Fibroblast of skin of back (primary cell): ENCODE results near the gene FRY.

Experiments used
- DNase-seq: peaks from one replicate; pipeline ENCODE4 v3.0.0-alpha.2; 2013

The FRY gene

DNA sequence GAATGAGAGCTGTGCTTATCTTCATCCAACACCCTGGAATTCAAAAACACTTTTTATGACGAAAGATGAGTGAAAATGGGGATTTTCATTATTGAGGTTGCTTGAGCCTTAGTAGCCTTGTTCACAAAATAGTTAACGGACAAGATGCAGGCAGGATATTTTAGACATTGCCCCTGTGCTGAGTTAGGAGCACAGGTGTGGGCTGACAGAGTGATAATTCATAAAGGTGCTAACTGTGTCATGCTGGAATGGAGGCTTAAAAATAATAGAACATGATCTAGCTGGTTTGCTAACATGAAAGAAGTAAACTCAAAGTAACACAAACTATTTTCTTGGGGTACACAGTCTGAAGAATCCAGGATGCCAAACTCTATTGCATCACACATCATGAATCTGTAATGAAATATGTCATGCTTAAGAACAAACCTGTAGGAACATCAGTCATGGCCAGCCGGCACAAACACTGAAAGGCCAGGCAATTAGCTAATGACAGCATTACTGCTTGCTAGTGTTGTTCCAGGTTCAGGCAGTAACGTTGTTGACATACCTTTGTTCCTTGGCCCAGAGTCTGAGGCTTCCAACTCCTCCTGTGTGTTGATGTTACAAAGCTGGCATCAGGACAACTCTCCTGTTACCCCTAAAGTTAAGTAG is 55.3 kb downstream of the FRY start:
- DNase-seq, result no peak

DNA sequence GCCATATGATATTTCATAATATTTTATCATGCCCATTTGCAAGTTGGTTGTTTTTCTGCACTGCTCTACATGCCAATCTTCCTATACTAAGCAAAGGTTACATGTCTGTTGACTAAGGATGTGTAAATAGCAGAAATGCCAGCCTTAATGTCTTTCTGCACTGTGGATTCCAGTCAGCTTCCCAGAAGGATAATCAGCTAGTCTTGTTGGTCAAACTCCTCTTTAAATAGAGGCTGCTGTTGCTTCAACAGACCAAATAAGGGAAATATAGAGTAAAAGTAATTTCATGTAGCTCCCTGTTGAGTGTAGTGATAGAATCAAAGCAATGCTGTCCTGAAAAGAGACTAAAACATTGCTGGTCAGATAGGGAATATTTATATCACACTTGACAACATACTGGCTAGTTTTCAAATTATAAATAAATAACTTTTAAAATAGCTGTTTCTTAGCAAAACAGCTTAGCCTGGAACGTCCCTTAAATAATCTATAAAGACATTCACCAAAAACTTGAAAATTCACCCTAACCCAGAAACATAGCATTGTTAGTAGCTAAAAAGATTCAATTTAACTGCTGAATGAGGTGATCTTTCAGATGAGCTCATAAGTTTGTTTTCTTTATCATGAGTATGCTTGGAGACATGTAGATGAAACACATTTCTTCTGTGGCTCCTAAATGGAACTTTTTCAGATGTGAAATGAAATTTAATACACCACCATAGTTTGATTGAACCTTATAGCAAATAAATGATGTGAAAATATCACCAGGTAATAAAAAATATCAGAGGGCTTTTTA is 56.6 kb downstream of the FRY start:
- DNase-seq, result peak; percentile 25

DNA sequence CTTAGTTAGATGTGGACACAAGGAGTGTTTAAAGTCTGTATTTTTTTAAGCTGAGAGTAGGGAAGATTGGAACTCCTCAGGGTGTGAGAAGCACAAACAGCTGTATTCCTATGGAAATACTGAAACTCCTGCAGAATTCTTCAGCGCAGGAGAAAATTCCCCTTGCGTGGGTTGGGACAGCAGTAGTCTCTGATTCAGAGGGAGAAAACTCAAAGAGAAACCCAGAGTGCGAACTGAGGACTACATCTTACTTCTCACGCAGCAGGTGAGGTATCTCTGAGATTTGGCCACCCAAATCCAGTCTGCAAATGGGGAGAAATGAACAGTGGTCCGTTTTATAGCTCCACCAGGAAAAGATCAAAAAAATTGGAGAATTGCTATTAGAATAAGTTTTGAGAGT is 60.9 kb downstream of the FRY start:
- no peak for DNase-seq

DNA sequence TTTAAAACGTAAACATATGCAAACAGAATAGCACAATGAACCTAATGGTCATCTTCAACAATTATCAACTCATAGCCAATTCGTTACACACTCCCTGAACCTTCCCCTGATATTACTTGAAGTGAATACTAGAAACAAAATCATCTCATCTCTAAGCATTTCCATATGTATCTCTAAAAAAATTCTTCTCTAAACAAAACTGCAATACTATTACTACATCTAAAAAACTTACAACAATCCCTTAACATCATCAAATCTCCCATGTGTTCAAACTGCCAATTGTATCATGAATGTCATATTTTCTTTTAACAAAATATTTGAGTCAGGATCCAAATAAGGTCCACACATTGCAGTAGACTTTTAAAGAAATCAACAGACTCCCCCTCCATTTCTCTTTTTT is 61.4 kb downstream of the FRY start:
- no peak for DNase-seq

DNA sequence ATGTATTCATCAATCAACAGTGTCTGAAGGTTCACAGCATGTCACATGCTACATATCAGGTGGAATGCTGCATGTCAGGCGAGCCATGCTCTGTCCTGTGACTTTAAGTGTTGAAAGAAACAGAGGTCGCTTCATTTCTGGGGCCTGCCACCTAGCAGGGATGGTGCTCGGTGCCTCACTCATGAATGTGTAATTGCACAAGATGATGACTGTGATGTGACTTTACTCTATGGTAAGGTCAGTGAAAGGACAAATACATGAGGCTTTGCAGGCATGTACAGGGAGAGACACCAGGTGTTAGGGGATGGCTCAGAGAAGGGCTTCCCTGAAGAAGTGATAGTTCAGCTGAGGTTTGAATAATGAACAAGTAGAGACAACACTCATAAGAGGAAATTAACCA is 66.7 kb downstream of the FRY start:
- DNase-seq, result no peak

DNA sequence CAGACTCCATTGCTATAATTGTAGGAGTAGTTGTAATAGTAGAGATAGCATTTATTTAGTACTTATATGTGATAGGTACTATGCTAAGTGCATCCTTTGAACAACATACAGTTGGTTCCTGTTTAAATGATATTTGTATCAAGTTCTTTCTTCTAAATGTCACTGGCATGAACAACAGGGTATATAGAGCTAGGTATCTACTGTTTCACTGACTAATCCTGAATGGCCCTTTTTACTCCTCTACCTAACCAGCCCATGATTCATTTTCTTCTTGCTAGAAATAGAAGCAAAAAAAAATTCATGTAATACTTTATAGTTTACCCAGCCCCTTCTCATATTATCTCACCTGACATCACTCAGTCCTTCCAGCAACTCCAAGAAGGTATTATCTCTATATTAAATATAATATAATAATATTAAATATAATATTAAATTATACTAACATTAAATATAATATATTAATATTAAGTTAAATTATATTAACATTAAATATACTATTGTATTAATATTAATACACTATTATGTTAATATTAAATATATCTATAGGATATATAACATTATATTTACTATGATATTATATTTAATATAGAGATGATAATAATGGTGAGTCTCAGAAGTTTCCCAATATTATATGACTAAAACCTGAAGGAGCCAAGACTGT is 74.2 kb downstream of the FRY start:
- no peak for DNase-seq

DNA sequence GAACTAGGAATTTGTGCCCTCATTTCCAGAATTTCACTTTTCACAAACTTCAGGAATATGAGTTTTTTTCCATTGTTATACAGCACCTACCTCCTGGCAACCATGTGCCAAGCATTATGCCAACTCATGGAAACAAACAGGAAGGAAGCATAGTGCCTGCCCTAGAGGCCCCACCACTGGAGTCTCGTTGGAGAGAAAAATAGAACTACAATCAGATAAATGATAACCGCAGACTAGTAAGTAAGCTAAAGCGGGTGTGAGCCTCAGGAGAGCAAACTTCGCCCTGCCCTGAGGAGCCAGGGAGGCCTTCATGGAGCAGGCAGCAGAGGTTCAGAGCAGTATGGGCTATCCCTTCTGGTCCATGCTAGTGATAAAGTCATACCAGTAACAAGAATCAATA is 75.9 kb downstream of the FRY start:
- no peak for DNase-seq

DNA sequence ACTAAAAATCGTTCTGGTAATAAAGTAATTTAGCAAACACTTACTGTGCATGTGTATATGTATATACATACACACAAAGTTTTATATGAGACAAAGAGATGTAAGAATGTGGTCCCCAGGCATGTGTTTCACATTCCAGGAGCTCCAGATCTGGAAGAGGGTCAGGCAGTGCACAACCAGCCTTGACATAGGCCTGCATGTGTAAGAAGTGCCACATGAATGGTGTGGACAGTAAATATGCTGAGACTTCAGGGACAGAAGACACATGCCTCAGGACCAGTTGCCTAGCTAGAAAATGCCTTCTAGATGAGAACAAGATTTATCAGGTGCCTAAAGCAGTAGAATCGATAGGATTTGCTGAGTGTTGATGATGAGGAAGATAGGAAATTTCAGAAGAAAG is 76.4 kb downstream of the FRY start:
- DNase-seq, result no peak

DNA sequence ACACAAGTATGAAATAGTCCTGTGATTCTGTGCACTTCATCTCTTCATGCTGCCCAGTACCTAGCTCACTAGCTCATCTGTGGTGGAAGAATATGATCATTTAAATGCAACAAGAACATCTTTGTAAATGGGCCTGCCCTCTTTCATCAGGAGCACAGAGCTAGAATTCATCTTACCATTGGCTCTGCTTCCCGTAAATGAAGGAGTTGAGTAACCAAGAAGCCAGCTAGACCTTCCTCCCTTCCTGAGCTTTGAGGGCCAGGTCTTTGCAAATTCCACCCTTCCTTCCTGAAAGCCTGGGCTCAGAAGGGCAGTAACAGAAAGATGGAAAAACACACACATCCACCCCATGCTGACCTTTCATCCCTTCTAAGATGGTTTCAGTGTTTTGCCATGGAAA is 82.0 kb downstream of the FRY start:
- no peak for DNase-seq

DNA sequence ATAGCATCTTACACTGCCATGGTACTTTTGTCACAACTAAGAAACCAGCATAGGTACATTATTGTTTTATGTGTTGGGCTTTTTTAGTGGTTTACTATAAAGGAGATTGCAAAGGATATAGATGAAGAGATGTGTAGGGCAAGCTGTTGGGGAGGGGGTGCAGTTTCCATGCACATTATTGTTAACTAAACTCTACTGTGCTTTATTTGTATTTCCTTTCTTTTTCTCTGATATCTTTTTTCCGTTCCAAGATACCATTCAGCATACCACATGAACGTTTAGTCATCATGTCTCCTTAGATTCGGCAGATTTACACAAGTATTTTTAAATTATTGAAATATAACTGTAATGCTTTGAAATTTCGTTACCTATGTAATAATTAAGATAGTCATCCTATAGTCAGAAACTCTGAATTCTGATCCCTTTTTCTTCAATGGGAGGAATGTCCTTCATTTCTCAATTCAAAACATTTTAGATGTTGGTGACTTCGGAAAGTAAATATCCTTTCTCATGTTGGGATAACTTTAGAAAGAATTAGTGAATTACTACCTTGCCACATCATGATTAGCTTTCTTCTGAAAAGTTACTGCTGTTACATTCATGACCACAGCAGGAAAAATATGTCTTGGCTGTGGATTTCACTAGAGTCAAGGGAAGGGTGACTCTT is 82.8 kb downstream of the FRY start:
- no peak for DNase-seq

DNA sequence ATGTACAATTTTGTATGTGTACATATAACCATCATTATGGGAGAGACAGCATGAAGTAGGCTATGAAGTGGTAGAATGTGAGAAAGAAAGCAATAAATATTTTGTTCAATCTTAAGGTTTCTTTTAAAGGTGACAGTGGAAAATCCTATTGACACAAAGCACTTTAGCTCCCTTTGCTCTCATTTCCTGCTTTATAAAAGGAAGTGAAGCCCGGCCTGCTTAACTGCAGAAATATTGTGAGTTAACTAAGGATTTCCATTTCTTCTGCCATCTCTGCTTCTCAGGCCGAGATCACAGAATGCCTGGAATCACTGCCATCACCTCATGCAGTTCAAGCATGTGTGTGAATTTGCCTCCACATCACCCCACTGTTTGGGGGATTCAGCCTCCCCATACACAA is 83.5 kb downstream of the FRY start:
- no peak for DNase-seq

DNA sequence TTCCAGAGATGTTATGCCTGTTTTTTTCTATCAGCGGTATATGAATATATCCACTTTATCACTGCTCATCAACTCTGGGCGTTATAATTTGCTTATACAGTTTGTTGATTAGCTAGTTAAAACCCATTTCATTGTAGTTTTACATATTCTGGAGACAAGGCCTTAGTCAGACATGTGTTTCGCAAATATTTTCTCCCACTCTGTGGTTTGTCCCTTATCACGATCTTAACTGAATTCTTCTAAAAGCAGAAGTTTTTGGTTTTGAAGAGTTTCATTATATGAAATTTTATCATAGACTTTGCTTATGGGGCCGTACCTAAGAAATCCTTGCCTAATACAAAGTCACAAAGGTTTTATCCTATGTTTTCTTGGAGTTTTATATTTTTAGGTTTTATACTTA is 84.6 kb downstream of the FRY start:
- DNase-seq, result no peak

DNA sequence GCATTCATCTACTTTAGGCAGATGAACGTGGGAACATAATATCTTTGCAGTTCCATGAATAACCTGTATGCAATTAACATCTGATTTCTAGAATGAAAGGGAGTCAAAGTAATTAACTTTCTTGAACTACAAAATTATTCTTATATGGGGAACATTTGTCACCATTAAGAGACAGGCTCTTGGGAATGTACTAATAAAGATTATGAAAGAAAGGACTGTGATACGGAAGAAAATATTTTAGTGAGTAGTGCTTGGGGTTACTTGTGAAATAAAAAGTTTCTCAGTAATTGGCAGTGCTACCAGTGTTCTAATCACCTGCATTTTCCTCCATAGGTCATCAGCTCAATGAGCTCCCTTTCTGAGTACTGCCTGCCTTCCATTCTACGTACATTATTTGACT is 85.4 kb downstream of the FRY start:
- no peak for DNase-seq

DNA sequence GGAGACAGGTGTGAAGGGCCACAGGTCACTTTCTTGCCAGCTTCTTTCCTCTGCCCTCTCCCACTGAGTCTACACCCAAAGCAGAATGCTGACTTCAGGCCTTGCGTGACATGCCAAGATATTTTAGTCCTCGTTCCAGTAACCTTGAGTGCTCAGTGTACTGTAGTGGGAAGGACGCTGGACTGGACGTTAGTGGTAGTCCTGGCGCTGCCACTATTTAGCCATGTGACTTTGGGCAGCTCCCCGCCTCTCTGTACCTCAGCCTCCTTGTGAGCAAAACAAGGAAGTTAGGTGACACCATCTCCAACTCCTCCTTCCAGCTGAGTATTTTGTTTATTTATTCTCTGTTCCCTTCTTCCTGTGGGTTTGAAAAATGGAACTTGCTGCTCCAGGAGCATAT is 86.1 kb downstream of the FRY start:
- DNase-seq, result no peak

DNA sequence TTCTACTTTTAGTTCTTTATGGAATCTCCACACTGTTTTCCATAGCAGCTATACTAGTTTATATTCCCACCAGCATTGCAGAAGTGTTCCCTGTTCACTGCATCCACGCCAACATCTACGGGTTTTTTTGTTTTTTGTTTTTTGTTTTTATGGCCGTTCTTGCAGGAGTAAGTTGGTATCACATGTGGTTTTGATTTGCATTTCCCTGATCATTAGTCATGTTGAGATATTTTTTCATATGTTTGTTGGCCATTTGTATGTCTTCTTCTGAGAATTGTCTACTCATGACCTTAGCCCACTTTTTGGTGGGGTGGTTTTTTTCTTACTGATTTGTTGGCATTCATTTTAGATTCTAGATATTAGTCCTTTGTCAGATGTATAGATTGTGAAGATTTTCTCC is 89.7 kb downstream of the FRY start:
- DNase-seq, result no peak

DNA sequence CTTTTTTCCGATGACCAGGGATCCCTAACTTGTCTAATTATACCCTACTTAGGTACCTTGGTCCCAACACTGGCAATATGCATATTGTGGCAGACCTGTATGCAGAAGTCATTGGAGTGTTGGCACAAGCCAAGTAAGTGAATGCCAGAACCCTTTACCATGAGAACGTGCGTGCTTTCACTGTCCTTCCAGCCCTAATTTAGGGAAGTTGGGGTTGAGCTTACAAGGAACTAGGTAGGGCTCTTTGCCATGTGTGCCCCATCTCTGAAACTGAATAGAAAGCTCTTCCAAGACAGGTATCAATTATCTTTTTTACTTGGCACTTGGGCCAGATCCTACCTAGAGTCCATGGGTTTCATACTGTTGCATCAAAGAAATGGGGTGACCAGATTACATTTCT is 93.2 kb downstream of the FRY start:
- DNase-seq, result no peak

DNA sequence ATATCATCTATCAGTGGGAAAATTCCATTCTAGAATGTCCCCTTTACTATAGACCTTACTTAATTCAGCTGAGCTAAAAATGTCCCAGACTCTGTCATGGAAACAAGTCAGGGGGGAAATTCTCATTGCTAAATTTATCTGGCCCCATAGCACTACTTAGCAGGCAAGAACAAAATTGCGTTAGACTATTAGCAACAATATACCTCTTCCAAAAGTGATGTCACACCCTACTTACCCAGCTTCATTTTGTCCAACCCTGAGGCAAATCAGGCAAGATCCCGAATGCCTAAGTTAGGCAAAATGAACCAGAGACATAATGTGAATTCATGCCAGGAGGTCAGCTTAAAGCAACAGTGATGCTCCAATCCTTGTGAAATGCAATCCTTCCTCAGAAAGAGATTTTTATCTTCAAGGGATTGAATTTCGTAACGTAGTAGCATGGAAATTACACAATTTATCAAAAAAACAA is 93.7 kb downstream of the FRY start:
- DNase-seq, result peak; percentile 27

DNA sequence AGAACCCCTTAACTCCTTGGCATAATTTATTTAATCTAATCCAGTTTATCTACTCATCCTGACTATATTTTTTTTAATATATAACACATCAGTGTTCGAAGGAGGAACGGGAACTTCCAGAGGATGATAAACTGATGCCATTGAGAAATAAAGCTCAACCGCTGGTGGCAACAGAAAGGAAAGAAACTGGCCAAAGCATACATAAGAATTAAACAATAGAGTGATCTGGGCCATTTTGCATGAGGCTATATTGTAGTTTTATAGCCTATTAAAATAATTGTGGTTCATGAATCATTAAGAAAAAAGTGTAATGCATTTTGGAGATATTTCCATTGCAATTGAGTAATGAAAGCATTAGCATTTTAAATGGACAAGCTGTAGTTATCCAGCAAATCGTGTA is 94.2 kb downstream of the FRY start:
- DNase-seq, result no peak

DNA sequence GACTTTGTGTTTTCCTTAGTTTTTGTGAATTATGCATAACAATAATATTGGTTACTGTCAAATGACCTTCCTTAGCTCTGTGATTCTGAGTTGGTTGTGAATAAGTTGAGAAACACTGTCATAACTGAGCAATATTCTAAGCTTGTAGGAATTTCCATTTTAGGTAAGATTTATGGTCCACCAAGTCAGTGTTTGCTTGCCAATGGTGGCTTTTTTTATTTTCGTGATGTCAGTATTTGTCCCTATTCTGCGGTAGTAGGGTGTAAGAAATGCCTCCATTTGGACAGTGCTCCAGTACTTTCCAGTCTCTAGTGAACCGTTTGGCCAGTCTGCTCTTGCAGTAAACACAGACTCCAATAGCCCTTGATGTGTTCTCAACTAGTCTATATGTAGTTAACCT is 94.7 kb downstream of the FRY start:
- peak; percentile 68 for DNase-seq

DNA sequence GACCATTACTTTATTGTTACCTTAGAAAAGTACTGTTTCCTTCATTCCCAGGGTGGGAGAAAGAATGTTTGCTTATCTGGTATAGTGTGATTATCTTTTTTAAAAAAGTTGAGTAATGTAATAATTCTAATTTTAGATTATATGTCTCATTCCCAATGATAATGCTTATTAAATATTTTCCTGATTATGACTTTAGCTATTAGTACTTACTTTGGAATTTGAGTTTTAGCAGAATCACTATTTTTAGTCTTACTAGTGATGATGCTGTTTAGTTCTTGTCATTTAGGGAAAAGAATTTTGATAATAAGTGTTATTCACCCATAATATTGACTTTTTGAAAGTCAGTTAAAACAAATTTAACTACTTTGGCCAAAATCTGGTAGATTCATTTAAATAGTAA is 95.2 kb downstream of the FRY start:
- DNase-seq, result peak; percentile 70

DNA sequence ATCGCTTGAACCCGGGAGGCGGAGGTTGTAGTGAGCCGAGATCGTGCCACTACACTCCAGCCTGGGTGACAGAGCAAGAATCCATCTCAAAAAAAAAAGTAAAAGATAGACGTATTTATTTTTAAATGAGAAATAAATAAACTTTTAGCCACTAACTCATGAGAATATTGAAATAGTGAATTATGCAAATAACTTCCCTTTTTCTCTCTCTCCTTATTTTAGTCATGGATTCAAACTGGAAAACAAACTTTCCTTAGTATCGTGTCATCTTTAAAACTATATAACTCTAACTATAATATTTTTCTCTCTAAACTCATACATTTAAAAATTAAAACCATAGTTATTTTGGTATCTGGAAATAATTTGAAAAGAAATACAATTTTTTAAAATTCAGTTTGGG is 96.1 kb downstream of the FRY start:
- no peak for DNase-seq

DNA sequence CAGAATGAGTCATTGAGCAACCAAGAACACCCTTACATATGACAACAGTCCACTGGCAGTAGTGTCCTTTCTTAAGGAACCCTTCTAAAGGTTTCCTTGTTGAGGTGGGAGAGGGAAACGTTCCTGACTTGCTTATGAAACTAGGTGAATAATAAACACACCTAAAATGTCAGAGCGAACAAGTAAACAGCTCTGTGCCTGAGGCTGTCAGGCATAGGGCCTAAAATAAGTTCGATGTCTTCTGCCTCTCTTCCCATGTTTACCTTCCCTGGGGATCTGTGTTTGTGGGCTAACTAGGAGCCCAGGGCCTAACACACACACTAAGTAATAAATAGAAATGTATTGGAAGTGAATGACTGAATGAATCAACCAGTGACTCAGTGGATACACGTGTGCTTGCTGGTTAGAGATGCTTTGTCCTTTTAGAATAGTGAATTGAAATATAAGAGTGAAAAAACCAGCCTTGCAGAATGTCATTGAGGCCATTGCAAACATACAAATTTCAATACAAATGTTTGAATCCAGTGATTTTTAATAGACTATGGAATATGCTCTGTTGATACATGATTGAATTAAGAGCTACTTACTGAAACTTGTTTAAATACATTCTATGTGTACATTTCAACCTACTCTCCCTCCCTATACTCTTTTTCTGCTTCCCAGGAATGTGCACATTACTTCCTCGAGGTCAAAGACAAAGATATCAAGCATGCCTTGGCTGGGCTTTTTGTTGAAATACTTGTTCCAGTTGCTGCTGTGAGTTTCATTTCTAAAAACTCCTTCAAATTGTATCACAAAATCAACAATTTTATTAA is 102.9 kb downstream of the FRY start:
- peak; percentile 27 for DNase-seq

DNA sequence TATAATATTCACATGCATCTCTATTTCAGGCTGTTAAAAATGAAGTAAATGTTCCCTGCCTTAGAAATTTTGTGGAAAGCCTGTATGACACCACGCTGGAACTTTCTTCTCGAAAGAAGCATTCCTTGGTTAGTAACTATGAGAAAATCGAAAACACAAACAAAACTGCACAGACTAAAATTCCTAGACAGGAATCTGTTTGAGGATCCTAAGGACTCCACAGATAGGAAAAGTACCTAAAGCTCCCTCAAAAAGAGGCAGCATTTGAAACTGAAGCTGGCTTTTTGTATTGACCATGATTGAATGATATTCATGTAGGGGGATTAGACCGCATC is 103.4 kb downstream of the FRY start:
- DNase-seq, result peak; percentile 64
